A673 (cell line): ENCODE results near the gene PHF24. TPM values are rescaled to one million over a fixed set of nuclear protein-coding genes. Genes with fewer than 3 reads are reported as not detected.

ENCODE experiments used
- BruUV-seq: library from RNA; stranded (reverse); fragments of 400-500 nt; replicated peaks from 2 replicates; lab custom pipeline; 2021; lab: Mats Ljungman, UMichigan
- CTCF ChIA-PET: fragments of 300-600 bp; sonication (Branson Sonifier 250); formaldehyde crosslinking; loops from one replicate; lab custom pipeline; 2022; ENCODE audit warnings: antibody characterized with exemption; lab: Charles Lee
- POLR2A ChIA-PET: fragments of 300-600 bp; sonication (Branson Sonifier 250); formaldehyde crosslinking; loops from one replicate; lab custom pipeline; 2022; ENCODE audit warnings: antibody characterized with exemption; ENCODE audit not compliant: low non-redundant PET; lab: Charles Lee
- DNase-seq: peaks from one replicate; pipeline ENCODE4 v3.0.0-alpha.2; 2015; ENCODE audit warnings: low spot score
- H3K27ac ChIP-seq: fragments of 200-600 bp; sonication (generic); 2 replicates; pipeline ENCODE4 v1.5.1; 2016; ENCODE audit warnings: mixed run types, low read depth, mild to moderate bottlenecking, mixed read lengths, antibody characterized with exemption, low read length; ENCODE audit not compliant: poor library complexity, severe bottlenecking
- H3K27me3 ChIP-seq: fragments of 200-600 bp; sonication (generic); replicated peaks from 2 replicates; pipeline ENCODE4 v1.6.1; 2017; ENCODE audit warnings: mixed run types, low read depth, mild to moderate bottlenecking, mixed read lengths, antibody characterized with exemption, low read length; ENCODE audit not compliant: insufficient read depth, poor library complexity
- H3K36me3 ChIP-seq: fragments of 200-600 bp; sonication (generic); 2 replicates; pipeline ENCODE4 v1.6.1; 2016; ENCODE audit warnings: mixed run types, mild to moderate bottlenecking, mixed read lengths, antibody characterized with exemption, low read length; ENCODE audit not compliant: insufficient read depth, poor library complexity, severe bottlenecking
- H3K4me1 ChIP-seq: fragments of 200-600 bp; sonication (generic); 2 replicates; pipeline ENCODE4 v1.6.1; 2017; ENCODE audit warnings: mixed run types, mild to moderate bottlenecking, mixed read lengths, antibody characterized with exemption, low read length; ENCODE audit not compliant: insufficient read depth, poor library complexity, severe bottlenecking
- H3K4me3 ChIP-seq: fragments of 200-600 bp; sonication (generic); 2 replicates; pipeline ENCODE4 v1.5.1; 2016; ENCODE audit warnings: low read depth, mixed run types, mild to moderate bottlenecking, mixed read lengths, low read length; ENCODE audit not compliant: poor library complexity, severe bottlenecking
- H3K9me3 ChIP-seq: fragments of 200-600 bp; sonication (generic); 2 replicates; pipeline ENCODE4 v1.6.1; 2016; ENCODE audit warnings: mixed run types, low read depth, mild to moderate bottlenecking, mixed read lengths, antibody characterized with exemption, low read length; ENCODE audit not compliant: poor library complexity, severe bottlenecking
- EZH2 ChIP-seq: fragments of 200-600 bp; sonication (generic); IDR thresholded peaks from 2 replicates; pipeline ENCODE4 v1.6.1; 2017; ENCODE audit warnings: borderline replicate concordance, low read depth, mild to moderate bottlenecking, mixed read lengths, antibody characterized with exemption, low read length; ENCODE audit not compliant: poor library complexity, severe bottlenecking
- intact Hi-C: fragments of 100-400 bp; cut with micrococcal nuclease; formaldehyde crosslinking; loops from one replicate; pipeline ENCODE4 v1.10.0; 2022; ENCODE audit not compliant: unreplicated experiment
- total RNA-seq: library from RNA; stranded (reverse); gene quantifications from 2 replicates; pipeline ENCODE4 v1.2.3, GENCODE V29; 2021
- TF ChIP-seq, protein P1 (sequence below): fragments of 300-800, 200-600 bp; sonication (generic); conservative IDR thresholded peaks from 2 replicates; pipeline ENCODE4 v1.5.1; 2017; ENCODE audit warnings: low read depth, mild to moderate bottlenecking, antibody characterized with exemption, low read length, moderate library complexity, mixed read lengths

Gene PHF24
- total RNA-seq, 1 experiment from 2014 or later = 0.13 TPM

DNA sequence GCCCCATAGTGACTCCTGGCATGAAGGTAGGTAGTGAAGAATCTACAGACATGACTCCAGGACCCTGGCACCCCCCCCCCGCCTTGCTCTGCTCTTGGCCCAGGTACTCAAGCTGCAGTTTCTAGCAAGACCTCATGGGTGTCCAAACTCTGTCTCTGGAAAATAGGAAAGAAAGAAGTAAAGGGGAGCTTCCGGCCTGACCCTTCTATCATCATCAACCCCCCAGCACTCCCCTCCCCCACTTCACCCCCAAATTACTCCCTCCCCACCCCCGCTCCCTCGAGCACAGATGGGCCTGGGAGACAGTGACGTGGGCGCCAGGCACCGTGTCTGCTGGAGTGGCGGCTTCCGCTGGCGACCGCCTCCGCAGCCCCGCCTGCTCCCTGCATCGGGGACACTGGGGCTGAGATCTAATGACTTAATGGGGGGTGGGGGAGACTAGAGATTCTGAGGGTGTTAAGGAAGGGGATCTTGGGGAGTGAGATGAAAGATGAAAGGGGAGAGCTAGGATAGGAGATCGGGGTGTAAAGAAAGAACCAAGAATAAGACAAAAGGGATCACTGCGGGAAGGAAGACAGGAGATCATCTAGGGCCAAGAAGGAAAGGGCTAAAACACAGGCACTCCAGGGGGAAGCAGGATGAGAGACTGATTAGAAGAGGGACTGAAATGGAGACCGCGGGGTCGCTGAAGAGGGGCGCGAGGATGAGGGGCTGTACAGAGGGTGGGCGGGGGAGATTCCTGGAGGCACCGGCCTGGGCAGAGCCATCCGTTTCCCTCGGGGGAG, 30.3 kb downstream of the PHF24 start:
- no peaks in the 10 kb centered on the region for H3K27me3 ChIP-seq
- peak overlapping the region; percentile 85 for H3K4me3 ChIP-seq
- TF ChIP-seq EZH2 = no peak
- TF ChIP-seq, protein P1, sequence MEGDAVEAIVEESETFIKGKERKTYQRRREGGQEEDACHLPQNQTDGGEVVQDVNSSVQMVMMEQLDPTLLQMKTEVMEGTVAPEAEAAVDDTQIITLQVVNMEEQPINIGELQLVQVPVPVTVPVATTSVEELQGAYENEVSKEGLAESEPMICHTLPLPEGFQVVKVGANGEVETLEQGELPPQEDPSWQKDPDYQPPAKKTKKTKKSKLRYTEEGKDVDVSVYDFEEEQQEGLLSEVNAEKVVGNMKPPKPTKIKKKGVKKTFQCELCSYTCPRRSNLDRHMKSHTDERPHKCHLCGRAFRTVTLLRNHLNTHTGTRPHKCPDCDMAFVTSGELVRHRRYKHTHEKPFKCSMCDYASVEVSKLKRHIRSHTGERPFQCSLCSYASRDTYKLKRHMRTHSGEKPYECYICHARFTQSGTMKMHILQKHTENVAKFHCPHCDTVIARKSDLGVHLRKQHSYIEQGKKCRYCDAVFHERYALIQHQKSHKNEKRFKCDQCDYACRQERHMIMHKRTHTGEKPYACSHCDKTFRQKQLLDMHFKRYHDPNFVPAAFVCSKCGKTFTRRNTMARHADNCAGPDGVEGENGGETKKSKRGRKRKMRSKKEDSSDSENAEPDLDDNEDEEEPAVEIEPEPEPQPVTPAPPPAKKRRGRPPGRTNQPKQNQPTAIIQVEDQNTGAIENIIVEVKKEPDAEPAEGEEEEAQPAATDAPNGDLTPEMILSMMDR = no peak
- ChIA-PET CTCF (interaction anchor here (0.6 to 1.0 kb wide), 3 partner anchors 89 to 314 kb away, joined by 4 to 6 read pairs (median 5); no protein-coding TSS in a partner anchor), POLR2A (interaction anchor here (0.6 kb wide), 2 partner anchors 10 to 56 kb away, joined by 6 to 7 read pairs; no protein-coding TSS in a partner anchor)
- intact Hi-C loops = loop anchor here (5.0 kb wide), 1 partner anchor 109 kb away; the partner anchor contains the start of gene PIGO
- H3K36me3 ChIP-seq = no peaks in the 10 kb centered on the region
- DNase-seq = peak; percentile 69
- H3K27ac ChIP-seq = peak overlapping the region; percentile 86
- BruUV-seq = no TSS peak
- H3K9me3 ChIP-seq = no peaks in the 10 kb centered on the region
- H3K4me1 ChIP-seq = peaks cover 52% of the 10 kb centered on the region

DNA sequence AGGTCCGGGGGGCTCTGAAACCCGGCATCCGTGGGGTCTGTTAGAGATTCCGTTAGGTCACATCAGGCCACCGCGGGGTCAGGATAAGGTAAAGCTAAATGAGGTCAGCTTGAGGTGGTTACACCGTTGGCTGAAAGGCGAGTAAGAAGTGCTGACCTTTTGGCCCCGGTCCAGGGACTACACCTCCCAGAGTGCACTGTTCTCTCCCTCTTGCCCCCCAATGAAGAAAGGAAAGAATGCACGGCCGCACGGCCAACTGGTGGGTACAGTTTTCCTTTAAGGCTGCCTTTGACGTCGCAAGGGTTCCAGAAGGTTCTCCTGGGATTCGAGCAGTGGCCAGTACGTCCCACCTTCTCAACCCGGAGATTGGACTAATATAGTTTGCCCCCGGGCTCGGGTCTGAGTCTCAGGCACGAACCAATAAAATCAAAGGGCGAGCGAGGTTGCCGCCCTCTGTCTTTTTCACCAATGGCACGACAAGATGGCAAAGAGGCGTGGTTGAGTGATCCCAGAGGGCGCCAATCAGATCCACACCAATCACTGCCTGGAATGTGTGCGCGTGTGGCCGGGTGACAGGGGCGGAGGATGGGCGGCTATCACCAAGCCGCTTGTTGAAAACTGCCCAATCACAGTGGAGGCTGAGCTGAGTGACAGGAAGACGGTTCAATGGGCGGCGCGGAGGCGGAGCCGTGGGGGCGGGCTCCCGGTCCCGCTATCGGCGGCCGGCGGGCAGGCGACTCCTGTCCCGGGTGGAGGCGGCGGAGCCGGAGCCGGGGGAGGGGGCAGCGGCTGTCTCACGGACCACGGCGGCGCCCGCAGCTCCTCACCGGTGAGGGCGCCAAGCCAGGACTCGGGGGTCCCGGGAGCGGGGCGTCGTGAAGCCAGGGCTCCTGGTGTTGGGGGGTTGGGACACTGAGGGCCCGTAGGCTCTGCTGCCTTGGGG, 31.2 kb downstream of the PHF24 start, which contains the start of gene DNAJB5:
Gene DNAJB5 (plus strand): TSS at position 743 of the 943 bp plus-strand sequence. CDS start 886 bp downstream, outside the sequence.
- peak; percentile 100 for DNase-seq
- Histone ChIP-seq H3K9me3 (no peaks in the 10 kb centered on the region), H3K4me1 (peaks cover 61% of the 10 kb centered on the region), H3K27me3 (no peaks in the 10 kb centered on the region), H3K4me3 (peak within 1 kb of the TSS; percentile 85), H3K36me3 (no peaks in the 10 kb centered on the region), H3K27ac (peak within 1 kb of the TSS; percentile 86)
- POLR2A ChIA-PET = no interaction called here
- BruUV-seq = TSS peak; percentile 99
- TF ChIP-seq EZH2 = no peak
- TF ChIP-seq, protein P1 = no peak
- intact Hi-C loops = loop anchor here (5.0 kb wide), 1 partner anchor 108 kb away; the partner anchor contains the start of gene PIGO
- CTCF ChIA-PET = interaction anchor here (0.7 kb wide), 1 partner anchor 90 kb away, joined by 5 read pairs; no protein-coding TSS in a partner anchor
